ENCODE data around the gene SLC51A. TPM values are rescaled to one million over a fixed set of nuclear protein-coding genes. Genes with fewer than 3 reads are reported as not detected.
"Not testable (repeated sequence)": the region's sequence is repeated elsewhere in the genome, so short reads cannot be mapped to it uniquely, and the experiment has no call there.

SLC51A gene
- total and polyA plus RNA-seq, 9 of the 15 experiments (the other 6 are each of a cell fraction or from before 2014, with no cell fraction given), result 0.35 to 0.38 TPM; not detected in 7

- DNase-seq (ENCODE audit: extremely low read depth in 1 of 4, low spot score in 3 of 4); H3K4me2 ChIP-seq (ENCODE audit: insufficient read depth, low read length); H3K79me2 ChIP-seq (ENCODE audit: control insufficient read depth, insufficient read depth, low read length); H3K27me3 ChIP-seq (ENCODE audit: control insufficient read depth in 2 of 2, insufficient read depth in 2 of 2, low read length in 2 of 2); H3K36me3 ChIP-seq (ENCODE audit: control insufficient read depth, insufficient read depth, low read length); ATAC-seq; H3K27ac ChIP-seq (ENCODE audit: extremely low read depth, low read depth, low read length); H3K4me3 ChIP-seq; H3K9me3 ChIP-seq (replicated peaks; ENCODE audit: control insufficient read depth, insufficient read depth, low read depth, low read length); H3K9me1 ChIP-seq (ENCODE audit: control insufficient read depth, insufficient read depth, low read length); H4K20me1 ChIP-seq (replicated peaks; ENCODE audit: control insufficient read depth, insufficient read depth, low read length); H3K9ac ChIP-seq (ENCODE audit: insufficient read depth in 1 of 2, low read depth in 2 of 2, low read length in 2 of 2); POLR2A ChIA-PET; H2AFZ ChIP-seq (ENCODE audit: low read depth, low read length); BruUV-seq (replicated peaks); TF ChIP-seq ATF3 (CRISPR knock-in tag; conservative IDR thresholded peaks at IDR 0.05); CEBPG (CRISPR knock-in tag; IDR thresholded peaks at IDR 0.05): not testable (repeated sequence)
- peak; percentile 71 for FAIRE-seq
- CTCF ChIA-PET (ENCODE audit: low intra/inter-chr PET ratio), result interaction anchor here (1.2 kb wide), 1 partner anchor 314 kb away, joined by 3 read pairs; no protein-coding TSS in a partner anchor
- TF ChIP-seq CEBPB (tag; IDR thresholded peaks at IDR 0.05), result peak; percentile 71
- peak; percentile 9 to 38 (median 33); a peak in 3 of 6 replicates for TF ChIP-seq CTCF (IDR thresholded peaks at IDR 0.05 in 2 of 3, conservative IDR thresholded peaks at IDR 0.05 in 1 of 3; ENCODE audit: insufficient read depth in 2 of 3, low read depth in 1 of 3, low read length in 3 of 3)
- TF ChIP-seq ATF3 (IDR thresholded peaks at IDR 0.05), result peak; percentile 70
- TF ChIP-seq CEBPG (tag; conservative IDR thresholded peaks at IDR 0.05 in 1 of 2, IDR thresholded peaks at IDR 0.05 in 1 of 2), result peak; percentile 9 to 45; a peak in 2 of 4 replicates
- peak in 1 of 2 experiments; percentile 50; a peak in 2 of 4 replicates for TF ChIP-seq RAD21 (CRISPR knock-in tag; conservative IDR thresholded peaks at IDR 0.05 in 1 of 2, IDR thresholded peaks at IDR 0.05 in 1 of 2)
- peaks cover 13 to 43% of the 10 kb centered on the region in 2 experiments; a peak in 4 of 5 replicates for H3K4me1 ChIP-seq (replicated peaks in 1 of 2; ENCODE audit: control insufficient read depth in 2 of 2, insufficient read depth in 2 of 2, low read length in 2 of 2)
- WGBS (ENCODE audit: insufficient coverage, low coverage, missing lambda C conversion rate), result 39% methylated on average over 9 of the region's 9 CpGs
- in situ Hi-C loops (cut with MboI), result loop anchor here (25.0 kb wide), 1 partner anchor 493 kb away; the partner anchor contains the start of gene MUC20
- intact Hi-C loops (cut with micrococcal nuclease), result loop anchor here (2.0 kb wide), 1 partner anchor 313 kb away; no protein-coding TSS in a partner anchor
These were observed 10.7 kb upstream of the SLC51A start for GRCh38 chr3:196205442-196206205.

Data from K562 (cell line).